Measurements from ENCODE around the gene SNRPA. TPM values are rescaled to one million over a fixed set of nuclear protein-coding genes. Genes with fewer than 3 reads are reported as not detected.

SNRPA gene
- total RNA-seq, 2 experiments from 2014 or later, result 214 to 315 TPM

DNA sequence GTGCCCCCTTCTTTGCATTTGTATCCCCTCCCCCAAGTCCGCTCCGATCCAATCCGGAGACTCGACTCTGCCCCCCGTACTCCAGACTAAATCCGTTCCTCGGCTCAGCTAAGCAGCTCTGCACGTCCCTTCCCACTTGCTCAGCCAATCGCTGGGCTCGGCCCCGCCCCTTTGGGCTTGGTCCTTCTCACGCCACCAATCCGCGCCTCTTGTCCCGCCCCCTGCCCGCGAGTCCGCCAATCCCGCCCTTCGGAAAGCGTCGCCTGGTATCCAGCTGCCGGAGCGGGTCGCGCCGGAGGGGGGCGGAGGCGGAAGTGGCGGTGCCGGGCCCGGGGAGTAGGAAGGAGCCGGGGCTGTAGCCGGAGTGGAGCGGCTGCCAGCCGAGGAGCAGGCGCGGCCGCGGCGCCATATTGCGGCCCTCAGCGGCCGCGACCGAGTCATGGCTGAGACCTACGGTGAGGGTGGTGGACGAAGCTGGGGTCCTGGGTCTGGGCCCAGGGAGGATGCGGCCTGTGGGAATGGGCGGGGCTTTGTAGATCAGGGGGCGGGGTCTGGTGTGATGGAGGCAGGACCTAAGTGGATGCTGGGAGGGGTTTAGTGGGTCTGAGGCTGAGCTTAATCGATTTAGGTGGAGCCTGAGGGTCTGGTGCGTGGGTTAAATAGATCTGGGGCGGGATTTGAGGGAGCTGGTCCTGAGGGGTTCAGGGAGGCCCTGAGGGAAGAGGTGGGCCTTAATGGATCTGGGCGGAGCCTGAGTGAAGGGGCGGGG is 27.1 kb downstream of the SNRPA start, which contains the start of gene RAB4B:
TSS of gene RAB4B (plus strand) at position 311 of the 769 bp plus-strand sequence. CDS start at position 440, 129 bp downstream.
- Histone ChIP-seq H4K20me1 (ENCODE audit: insufficient read depth, low read length) (no peaks in the 10 kb centered on the region), H3K4me3 (ENCODE audit: low read depth, low read length, poor library complexity, severe bottlenecking) (peak within 1 kb of the TSS; percentile 73), H3K9me2 (ENCODE audit: insufficient read depth, low read length) (no peaks in the 10 kb centered on the region), H3K27ac (ENCODE audit: low read depth, low read length, poor library complexity, severe bottlenecking) (peak within 1 kb of the TSS; percentile 95), H3K4me2 (ENCODE audit: low read length) (peak within 1 kb of the TSS; percentile 86), H3K79me2 (ENCODE audit: insufficient read depth, low read depth, low read length) (peaks cover 6% of the 10 kb centered on the region; the same call in 1 of the 2 replicates), H3K36me3 (ENCODE audit: insufficient read depth, low read length) (peaks cover 4% of the 10 kb centered on the region; the same call in 1 of the 2 replicates), H3K9me3 (ENCODE audit: low read length) (no peaks in the 10 kb centered on the region), H3K4me1 (ENCODE audit: insufficient read depth, low read length, poor library complexity, severe bottlenecking) (peaks cover 37% of the 10 kb centered on the region), H2AFZ (ENCODE audit: low read length) (peak within 1 kb of the TSS; percentile 46; the same call in 1 of the 2 replicates)
- peak; percentile 100 for DNase-seq (ENCODE audit: low spot score)
- TF ChIP-seq EZH2phosphoT487 (IDR thresholded peaks at IDR 0.05; ENCODE audit: borderline replicate concordance, low read depth, low read length), result no peak
- ChIA-PET CTCF (ENCODE audit: unreplicated experiment) (interaction anchor here (0.5 to 1.2 kb wide), 4 partner anchors 21 to 166 kb away, joined by 3 to 6 read pairs (median 3); partner anchors contain the start of gene EGLN2), POLR2A (interaction anchor here (0.7 to 3.5 kb wide), 15 partner anchors 8 to 172 kb away, joined by 3 to 31 read pairs (median 4); partner anchors contain the start of genes ACTMAP, EGLN2 and SNRPA)
- BruUV-seq (replicated peaks), result no TSS peak
- intact Hi-C loops (cut with micrococcal nuclease; ENCODE audit: unreplicated experiment), result loop anchor here (1.0 to 10.0 kb wide), 4 partner anchors 21 to 173 kb away; partner anchors contain the start of genes ACTMAP, COQ8B, EGLN2 and LTBP4

DNA sequence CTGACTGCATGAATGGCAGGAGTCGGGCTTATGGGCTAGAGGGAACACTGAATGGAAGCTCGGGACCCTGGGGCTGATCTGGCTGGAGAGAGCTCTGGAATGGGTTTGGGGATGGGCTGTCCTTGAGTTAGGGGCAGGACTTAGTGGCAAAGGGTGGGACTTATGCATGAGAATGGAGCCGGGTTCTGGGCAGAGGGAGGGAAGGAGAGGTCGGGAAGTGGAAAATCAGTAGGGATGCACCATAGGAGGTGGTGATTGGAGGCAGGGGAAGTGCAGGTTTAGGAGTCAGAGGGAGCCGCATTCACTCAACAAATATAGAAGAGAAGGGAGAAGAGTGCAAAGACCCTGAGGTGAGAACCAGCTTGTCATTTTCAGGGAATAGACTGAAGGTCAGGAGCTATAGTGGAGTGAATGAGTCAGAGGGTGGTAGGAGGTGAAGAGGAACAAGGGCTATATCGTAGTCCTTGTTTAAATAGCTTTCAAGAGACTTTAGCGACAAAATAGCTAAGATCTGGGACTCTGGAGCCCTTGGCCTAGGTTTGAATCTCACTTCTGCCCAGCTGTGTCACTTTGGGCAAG is 27.8 kb downstream of the SNRPA start:
- no TSS peak for BruUV-seq (replicated peaks)
- TF ChIP-seq, protein P1, sequence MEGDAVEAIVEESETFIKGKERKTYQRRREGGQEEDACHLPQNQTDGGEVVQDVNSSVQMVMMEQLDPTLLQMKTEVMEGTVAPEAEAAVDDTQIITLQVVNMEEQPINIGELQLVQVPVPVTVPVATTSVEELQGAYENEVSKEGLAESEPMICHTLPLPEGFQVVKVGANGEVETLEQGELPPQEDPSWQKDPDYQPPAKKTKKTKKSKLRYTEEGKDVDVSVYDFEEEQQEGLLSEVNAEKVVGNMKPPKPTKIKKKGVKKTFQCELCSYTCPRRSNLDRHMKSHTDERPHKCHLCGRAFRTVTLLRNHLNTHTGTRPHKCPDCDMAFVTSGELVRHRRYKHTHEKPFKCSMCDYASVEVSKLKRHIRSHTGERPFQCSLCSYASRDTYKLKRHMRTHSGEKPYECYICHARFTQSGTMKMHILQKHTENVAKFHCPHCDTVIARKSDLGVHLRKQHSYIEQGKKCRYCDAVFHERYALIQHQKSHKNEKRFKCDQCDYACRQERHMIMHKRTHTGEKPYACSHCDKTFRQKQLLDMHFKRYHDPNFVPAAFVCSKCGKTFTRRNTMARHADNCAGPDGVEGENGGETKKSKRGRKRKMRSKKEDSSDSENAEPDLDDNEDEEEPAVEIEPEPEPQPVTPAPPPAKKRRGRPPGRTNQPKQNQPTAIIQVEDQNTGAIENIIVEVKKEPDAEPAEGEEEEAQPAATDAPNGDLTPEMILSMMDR (conservative IDR thresholded peaks at IDR 0.05; ENCODE audit: low read length), result no peak
- no peak for TF ChIP-seq EZH2phosphoT487 (IDR thresholded peaks at IDR 0.05; ENCODE audit: borderline replicate concordance, low read depth, low read length)
- H3K4me3 ChIP-seq (ENCODE audit: low read depth, low read length, poor library complexity, severe bottlenecking), result peak overlapping the region; percentile 73

DNA sequence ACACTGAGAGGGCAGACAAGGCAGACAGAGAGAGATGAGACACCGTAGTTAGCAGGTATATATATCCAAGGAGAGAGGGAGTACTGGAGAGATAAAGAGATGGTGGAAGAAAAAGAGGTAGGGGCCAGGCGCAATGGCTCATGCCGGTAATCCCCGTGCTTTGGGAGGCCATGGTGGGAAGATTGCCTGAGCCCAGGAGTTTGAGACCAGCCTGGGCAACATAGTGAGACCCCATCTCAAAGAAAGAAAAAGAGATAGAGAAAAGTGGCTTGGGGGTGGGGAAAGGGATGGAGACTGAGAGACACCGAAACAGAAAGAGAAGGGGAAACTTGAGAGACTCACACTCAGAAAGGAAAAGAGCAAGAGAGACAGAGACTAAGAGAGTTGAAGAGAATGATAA is 29.6 kb downstream of the SNRPA start:
- Histone ChIP-seq H3K36me3 (ENCODE audit: insufficient read depth, low read length) (peaks cover 4% of the 10 kb centered on the region; the same call in 1 of the 2 replicates), H4K20me1 (ENCODE audit: insufficient read depth, low read length) (no peaks in the 10 kb centered on the region), H2AFZ (ENCODE audit: low read length) (no peak overlapping the region), H3K9me3 (ENCODE audit: low read length) (no peaks in the 10 kb centered on the region), H3K9me2 (ENCODE audit: insufficient read depth, low read length) (no peaks in the 10 kb centered on the region), H3K4me2 (ENCODE audit: low read length) (no peak overlapping the region), H3K4me3 (ENCODE audit: low read depth, low read length, poor library complexity, severe bottlenecking) (no peak overlapping the region), H3K4me1 (ENCODE audit: insufficient read depth, low read length, poor library complexity, severe bottlenecking) (peaks cover 23% of the 10 kb centered on the region), H3K27ac (ENCODE audit: low read depth, low read length, poor library complexity, severe bottlenecking) (no peak overlapping the region), H3K79me2 (ENCODE audit: insufficient read depth, low read depth, low read length) (peaks cover 6% of the 10 kb centered on the region; the same call in 1 of the 2 replicates)
- no peak for TF ChIP-seq EZH2phosphoT487 (IDR thresholded peaks at IDR 0.05; ENCODE audit: borderline replicate concordance, low read depth, low read length)
- no peak for DNase-seq (ENCODE audit: low spot score)
- CTCF ChIA-PET (ENCODE audit: unreplicated experiment), result no interaction called here
- intact Hi-C loops (cut with micrococcal nuclease; ENCODE audit: unreplicated experiment), result no loop called here
- BruUV-seq (replicated peaks), result no TSS peak
- POLR2A ChIA-PET, result interaction anchor here (0.7 kb wide), 1 partner anchor 63 kb away, joined by 3 read pairs; no protein-coding TSS in a partner anchor

More for the DNA sequence above, 27.8 kb downstream of the SNRPA start:
- Histone ChIP-seq H3K27ac (ENCODE audit: low read depth, low read length, poor library complexity, severe bottlenecking) (peak overlapping the region; percentile 95), H3K9me2 (ENCODE audit: insufficient read depth, low read length) (no peaks in the 10 kb centered on the region), H4K20me1 (ENCODE audit: insufficient read depth, low read length) (no peaks in the 10 kb centered on the region), H3K36me3 (ENCODE audit: insufficient read depth, low read length) (peaks cover 4% of the 10 kb centered on the region; the same call in 1 of the 2 replicates), H2AFZ (ENCODE audit: low read length) (peak overlapping the region; percentile 46; the same call in 1 of the 2 replicates), H3K9me3 (ENCODE audit: low read length) (no peaks in the 10 kb centered on the region), H3K79me2 (ENCODE audit: insufficient read depth, low read depth, low read length) (peaks cover 6% of the 10 kb centered on the region; the same call in 1 of the 2 replicates), H3K4me2 (ENCODE audit: low read length) (peak overlapping the region; percentile 77), H3K4me1 (ENCODE audit: insufficient read depth, low read length, poor library complexity, severe bottlenecking) (peaks cover 34% of the 10 kb centered on the region)
- ChIA-PET POLR2A (interaction anchor here (0.6 to 3.5 kb wide), 12 partner anchors 8 to 138 kb away, joined by 3 to 31 read pairs (median 4); partner anchors contain the start of genes ACTMAP, EGLN2 and SNRPA), CTCF (ENCODE audit: unreplicated experiment) (interaction anchor here (0.5 to 0.6 kb wide), 2 partner anchors 25 to 165 kb away, joined by 3 read pairs; no protein-coding TSS in a partner anchor)
- intact Hi-C loops (cut with micrococcal nuclease; ENCODE audit: unreplicated experiment), result loop anchor here (10.0 kb wide), 1 partner anchor 174 kb away; the partner anchor contains the start of gene LTBP4
- DNase-seq (ENCODE audit: low spot score), result no peak

All from OCI-LY7 (cell line).